ENCODE data around the gene EIF2B1. TPM values are rescaled to one million over a fixed set of nuclear protein-coding genes. Genes with fewer than 3 reads are reported as not detected.

EIF2B1 gene
- total RNA-seq (2014; rRNA removed; shearing (Covaris generic)): 140 and 157 TPM in 2 replicates

- DNase-seq (ENCODE audit: low read depth): peak; percentile 96
These were observed at the start of gene EIF2B1, which contains the start of gene GTF2H3 for GRCh38 chr12:123633379-123634141. Gene EIF2B1 (minus strand): TSS chr12:123633686. CDS start chr12:123633557, 129 bp downstream. Gene GTF2H3 (plus strand): TSS chr12:123633829. CDS start chr12:123633860, 31 bp downstream.

DNA sequence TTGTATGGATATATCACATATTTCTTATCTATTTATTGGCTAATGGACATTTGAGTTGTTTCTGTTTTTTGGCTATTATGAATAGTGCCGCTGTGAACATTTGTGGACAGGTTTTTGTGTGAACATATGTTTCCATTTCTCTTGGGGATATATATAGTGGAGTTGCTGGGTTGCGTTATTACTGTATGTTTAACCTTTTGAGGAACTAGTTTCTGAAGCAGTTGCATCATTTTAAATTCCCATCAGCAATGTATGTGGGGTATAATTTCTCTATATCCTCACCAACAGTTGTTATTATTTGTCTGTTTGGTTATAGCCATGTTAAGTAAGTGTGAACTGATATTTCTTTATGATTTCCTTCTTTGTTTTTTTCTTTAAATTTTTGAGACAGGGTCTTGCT lies 48.1 kb upstream of the EIF2B1 start:
- DNase-seq (ENCODE audit: low read depth): no peak

GRCh38 chr12:123678981-123679380 lies 45.5 kb upstream of the EIF2B1 start:
- no peak for DNase-seq (ENCODE audit: low read depth)

DNA sequence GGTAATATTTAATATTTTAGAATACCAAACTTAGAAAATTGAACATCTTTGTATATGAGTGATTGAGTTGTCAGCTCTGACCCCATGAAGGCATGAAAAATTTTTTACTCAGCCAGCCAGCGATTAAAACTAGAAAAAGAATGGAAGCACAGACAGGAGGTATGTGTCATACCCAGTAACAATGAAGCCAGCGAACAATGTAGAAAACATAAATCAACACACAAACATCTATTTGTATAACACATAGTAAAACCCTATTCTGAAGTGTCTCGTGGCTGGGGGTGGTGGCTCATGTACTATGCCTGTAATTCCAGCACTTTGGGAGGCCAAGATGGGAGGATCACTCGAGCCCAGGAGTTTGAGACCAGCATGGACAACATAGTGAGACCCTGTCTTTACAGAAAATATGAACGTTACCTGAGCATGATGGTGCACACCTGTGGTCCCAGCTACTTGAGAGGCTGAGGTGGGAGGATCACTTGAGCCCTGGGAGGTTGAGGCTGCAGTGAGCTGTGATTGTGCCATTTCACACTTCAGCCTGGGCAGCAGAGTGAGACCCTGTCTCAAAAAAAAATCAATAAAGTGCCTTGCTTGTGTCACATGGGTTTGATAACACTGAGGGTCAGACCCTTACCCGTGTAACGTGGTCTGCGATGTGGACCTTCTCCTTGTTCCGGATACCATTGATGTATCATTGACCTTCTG lies 43.3 kb upstream of the EIF2B1 start:
- no peak for DNase-seq (ENCODE audit: low read depth)

DNA sequence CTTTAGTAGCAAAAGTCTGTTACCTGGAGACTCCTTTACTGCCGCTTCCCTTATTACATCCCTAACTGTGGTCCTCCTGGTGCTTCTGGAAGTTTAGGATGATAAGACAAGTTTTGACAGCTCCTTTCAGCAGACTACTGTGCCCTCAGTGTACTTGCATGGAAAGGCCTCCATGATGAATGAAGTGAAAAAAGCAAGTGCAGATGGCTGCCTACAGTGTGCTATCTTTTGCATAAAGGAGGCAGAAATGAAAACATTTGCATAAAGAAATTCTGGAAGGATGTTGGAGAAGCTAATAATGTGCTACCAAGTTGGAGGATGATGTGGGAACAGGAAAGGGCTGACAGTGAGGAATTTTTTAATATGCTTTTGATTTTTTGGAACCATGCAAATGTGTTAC lies 42.0 kb upstream of the EIF2B1 start:
- no peak for DNase-seq (ENCODE audit: low read depth)

DNA sequence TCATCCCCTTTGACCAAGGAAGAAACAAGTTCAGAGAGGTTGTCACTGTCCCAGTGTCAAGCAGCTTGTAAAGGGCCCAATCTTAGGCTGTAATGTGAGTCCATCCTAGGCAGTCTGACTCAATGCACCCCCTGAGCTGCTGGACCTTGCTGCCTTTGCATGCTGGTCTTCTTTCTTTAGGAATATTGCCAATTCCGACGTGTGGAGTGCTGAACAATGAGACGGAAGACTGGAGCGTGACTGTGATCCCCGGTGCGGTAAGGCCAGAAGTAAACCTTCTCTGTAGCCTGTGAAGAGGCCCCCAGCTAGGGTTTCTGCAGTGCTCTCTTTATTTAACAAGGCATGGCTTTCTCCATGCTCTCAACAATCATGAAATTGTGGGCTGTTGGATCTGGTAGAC lies 38.4 kb upstream of the EIF2B1 start:
- DNase-seq (ENCODE audit: low read depth): peak; percentile 12

DNA sequence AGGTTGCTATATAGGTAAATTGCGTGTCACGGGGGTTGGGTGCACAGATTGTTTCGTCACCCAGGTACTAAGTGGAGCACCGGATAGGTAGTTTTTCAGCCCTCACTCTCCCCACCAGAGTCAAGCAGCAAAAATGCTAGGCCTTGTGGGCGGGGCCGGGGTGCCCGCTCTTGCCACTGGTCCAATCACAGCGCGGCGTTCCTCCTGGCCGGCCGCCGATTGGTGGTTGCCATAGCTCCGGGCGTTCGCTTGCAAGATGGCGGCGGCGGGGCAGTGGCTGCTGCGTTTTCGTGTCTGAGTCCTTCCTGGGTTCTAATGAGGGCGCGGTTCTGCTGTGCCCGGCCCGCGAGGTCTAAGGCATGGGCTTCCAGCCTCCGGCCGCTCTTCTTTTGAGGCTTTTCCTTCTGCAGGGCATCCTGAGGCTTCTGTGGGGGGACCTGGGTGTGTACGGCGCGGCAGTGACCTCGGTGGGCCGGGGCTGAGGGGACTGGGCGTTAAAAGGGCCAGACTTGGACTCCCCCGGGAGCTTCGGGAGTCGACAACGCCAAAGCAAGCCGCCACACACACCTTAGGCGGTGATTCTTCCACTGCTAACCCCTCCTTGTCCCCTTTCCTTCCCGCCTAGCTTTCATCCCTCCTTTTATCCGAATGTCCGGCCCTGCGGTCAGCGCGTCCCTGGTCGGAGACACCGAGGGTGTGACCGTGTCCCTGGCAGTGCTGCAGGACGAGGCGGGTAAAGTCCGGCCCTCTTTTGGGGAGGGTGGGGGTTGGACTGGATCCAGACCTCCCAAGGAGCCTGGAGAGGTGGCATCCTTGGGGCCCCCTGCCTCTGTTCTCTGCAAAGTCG lies 37.6 kb upstream of the EIF2B1 start, which contains the start of gene TCTN2:
Gene TCTN2, plus strand, starts transcription at position 232 of the 847 bp plus-strand sequence. Its CDS starts 128 bp downstream, at position 360.
- peak; percentile 91 for DNase-seq (ENCODE audit: low read depth)

DNA sequence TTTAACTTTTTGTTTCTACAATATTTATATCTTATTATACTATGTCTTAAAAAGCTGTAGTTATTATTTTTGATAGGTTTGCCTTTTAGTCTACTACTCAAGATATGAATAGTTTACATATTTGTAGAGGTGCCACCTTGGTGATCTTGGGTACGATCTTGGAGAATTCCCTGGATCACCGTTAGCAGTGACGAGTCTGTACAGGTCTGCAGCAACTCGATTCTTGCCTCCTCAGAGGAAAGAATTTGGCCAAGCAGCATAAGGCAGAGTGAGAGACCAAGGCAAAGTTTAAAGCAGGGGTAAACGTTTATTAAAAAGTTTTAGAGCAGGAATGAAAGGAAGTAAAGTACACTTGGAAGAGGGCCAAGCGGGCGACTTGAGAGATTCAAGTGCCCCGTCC lies 34.3 kb upstream of the EIF2B1 start:
- no peak for DNase-seq (ENCODE audit: low read depth)

GRCh38 chr12:123659996-123660727 lies 26.7 kb upstream of the EIF2B1 start:
- peak; percentile 84 for DNase-seq (ENCODE audit: low read depth)

GRCh38 chr12:123657211-123657610 lies 23.7 kb upstream of the EIF2B1 start:
- DNase-seq (ENCODE audit: low read depth): no peak

DNA sequence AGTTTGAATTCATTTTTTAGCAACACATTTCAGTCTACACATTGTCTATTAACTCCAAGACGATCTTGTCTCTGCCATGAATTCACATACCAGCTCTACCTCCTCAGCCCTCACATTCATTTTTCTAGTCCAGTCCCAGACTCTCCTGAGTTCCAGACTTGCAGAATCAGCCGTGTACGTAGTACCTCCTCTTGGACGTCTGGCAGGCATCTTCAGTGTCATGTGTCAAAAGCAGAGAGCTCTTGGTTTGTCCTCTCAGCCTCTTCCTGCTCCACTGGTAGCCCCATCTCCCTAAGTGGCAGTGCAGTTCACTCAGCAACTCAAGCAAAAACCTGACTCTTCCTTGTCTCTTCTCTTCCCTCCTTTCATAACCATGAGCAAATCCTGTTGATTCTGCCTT lies 22.9 kb upstream of the EIF2B1 start:
- DNase-seq (ENCODE audit: low read depth): no peak

- no peak for DNase-seq (ENCODE audit: low read depth)
These were observed 21.9 kb upstream of the EIF2B1 start for GRCh38 chr12:123655420-123655819.

GRCh38 chr12:123654129-123654701 lies 20.7 kb upstream of the EIF2B1 start:
- no peak for DNase-seq (ENCODE audit: low read depth)

- no peak for DNase-seq (ENCODE audit: low read depth)
These were observed 14.9 kb upstream of the EIF2B1 start for GRCh38 chr12:123648401-123648800.

- DNase-seq (ENCODE audit: low read depth): no peak
These were observed 12.4 kb upstream of the EIF2B1 start for GRCh38 chr12:123645878-123646277.

DNA sequence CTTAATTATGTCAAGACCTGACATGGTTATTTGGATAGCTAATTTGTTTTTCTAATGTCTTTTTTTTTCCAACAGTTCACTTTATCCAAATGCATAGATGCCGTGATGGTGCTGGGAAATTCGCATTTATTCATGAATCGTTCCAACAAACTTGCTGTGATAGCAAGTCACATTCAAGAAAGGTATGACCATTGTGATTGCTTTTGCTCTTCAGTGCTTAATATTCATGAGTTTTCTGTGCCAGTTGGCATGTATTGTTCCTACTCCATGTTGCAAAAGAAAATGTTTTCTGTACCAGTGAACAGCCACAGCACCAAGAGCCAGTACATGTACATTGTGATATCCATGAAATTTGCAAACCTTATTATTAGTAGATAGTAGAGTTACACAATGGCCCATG lies 11.9 kb upstream of the EIF2B1 start:
- no peak for DNase-seq (ENCODE audit: low read depth)

DNA sequence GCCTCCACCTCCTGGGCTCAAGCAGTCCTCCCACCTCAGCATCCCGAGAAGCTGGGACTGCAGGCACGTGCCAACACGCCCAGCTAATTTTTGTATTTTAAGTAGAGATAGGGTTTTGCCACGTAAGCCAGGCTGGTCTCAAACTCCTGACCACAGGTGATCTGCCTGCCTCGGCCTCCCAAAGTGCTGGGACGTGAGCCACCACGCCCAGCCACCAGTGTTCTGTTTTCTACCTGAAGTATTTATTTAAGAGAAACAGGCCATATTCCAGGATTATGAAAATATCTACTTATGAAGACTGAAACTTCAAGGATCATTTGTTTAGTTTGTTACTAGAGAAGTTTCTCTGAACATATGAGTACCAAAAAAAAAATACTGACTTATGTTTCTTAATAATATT lies 10.4 kb upstream of the EIF2B1 start:
- DNase-seq (ENCODE audit: low read depth): no peak

DNA sequence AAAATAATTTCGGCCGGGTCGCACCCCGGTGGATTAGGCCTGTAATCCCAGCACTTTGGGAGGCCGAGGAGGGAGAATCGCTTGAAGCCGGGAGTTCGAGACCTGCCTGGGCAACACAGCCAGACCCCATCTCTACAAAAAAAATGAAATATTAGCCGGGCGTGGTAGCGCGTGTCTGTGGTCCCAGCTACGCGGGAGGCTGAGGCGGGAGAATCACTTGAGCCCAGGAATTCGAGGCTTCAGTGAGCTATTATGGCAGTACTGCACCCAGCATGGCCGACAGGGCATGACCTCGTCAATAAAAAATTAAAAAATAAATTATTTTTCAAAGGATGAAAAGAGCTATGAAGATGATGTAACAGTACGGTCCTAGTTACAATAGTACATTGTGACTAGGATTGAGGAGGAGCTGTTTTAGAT lies 666 bp upstream of the EIF2B1 start:
- no peak for DNase-seq (ENCODE audit: low read depth)

DNA sequence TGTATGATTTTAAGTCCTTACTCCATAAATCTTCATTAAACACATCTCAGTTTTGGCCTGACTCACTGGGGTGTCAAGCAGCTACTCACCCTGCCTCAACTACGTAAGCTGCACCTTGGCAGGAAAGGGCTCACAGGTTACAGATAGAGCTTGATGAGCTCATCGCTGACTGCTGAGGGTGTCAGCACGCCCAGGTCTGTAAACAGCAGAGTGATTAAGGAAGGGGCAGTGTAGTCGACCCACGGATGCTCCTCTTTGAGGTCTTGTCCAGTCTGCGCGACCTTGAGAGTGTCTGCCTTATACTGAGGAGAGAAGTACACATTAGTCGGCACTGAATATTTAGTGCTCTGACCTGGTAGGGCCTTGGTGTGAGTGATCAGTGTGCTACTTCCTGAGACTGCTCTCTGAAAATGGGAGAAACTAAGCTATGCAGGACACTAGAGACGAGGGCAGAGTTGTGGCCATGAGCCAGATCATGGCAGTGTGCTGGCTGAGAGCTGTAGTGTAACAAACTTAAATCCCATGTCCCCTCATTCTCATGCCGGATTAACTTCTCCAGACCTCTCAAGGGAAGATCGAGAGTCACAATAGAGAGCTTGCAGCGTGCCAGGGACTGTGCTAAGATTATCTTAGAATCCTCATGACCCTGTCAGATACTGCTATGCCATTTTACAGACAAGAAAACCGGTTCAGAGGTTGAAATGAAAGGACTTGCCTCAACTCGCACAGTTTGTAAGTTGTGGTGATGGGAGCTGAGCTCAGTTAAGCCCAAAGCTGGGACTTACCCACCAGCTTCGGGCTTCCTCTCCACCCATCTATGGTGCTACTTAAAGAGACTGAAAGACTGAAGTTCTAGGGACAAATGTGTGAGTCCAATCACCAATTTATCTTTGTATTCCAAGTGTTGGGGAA lies 11.6 kb downstream of the EIF2B1 start:
- DNase-seq (ENCODE audit: low read depth): peak; percentile 44

GRCh38 chr12:123621101-123621500 lies 12.4 kb downstream of the EIF2B1 start:
- no peak for DNase-seq (ENCODE audit: low read depth)

Measured in M059J (cell line).